Epidermal melanocyte (primary cell): ENCODE measurements around the gene SDK2.

Experiments
- DNase-seq: peaks from one replicate; pipeline ENCODE4 v3.0.0; 2011; ENCODE audit warnings: low spot score; ENCODE audit not compliant: insufficient read length

Gene SDK2

GRCh38 chr17:73541561-73541981 is 102.7 kb downstream of the SDK2 start:
- no peak for DNase-seq

DNA sequence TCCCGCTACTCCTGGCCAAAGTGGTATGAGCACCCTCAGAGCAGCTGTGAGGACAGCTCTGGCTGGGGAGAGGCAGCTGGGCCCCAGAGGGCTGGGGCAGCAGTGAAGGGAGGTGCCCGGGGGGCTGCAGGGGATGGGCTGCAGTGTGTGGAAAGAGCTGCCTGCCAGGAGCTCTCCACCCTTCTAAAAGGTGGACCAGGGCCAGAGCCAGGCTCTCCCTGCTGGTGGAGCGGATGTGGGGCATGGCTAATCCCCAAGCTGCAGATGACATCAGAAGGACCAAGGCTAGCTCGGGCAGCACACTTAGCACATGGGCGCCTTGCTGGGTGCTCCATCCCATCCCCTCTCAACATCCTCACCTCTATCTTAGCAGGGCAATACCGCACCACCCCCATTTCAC is 103.1 kb downstream of the SDK2 start:
- no peak for DNase-seq

- DNase-seq, result no peak
Observed at GRCh38 chr17:73539166-73539565, 105.1 kb downstream of the SDK2 start.

GRCh38 chr17:73538445-73538844 is 105.8 kb downstream of the SDK2 start:
- no peak for DNase-seq

DNA sequence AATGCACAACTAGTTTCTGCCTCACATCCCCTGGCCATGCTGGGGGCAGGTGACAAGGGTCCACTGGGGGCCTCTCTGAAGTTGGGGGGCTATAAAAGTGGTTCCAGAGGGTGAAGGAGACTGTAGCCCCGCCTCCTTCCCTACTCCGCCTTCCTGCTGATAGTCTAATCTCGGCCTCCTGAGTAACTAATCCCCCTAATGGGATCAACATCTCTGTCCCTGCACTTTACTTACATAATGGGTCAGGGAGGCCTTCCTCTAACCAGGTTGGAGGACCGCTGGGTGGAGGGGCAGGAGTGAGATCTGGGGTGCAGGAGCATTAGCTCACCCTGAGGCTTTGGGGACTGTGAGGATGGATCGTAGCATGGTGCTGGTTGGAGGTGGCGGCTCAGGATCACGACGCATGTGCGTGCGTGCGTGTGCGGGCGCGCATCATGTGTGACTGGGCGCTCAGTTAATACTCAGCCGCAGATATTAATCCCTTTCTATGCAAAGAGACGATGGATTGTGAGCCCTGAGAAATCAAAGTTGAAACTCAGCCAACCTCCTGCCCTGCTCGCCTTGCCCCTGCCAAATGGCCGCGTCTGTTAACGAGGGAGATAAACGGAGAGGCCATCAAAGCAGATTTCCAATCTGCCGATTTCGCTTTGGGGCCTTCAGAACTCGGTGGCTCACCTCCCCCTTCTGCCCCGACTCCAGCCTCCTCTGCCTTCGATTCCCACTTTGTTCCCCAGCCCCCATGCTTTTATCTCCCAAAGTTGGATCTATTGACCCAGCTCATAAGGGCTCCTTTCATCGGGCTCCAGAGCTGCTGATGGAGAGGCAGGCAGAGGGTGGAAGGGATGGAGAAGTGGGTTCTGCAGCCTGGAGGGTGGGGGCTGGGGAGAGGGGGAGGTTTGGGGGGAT is 107.3 kb downstream of the SDK2 start:
- no peak for DNase-seq

- no peak for DNase-seq
Observed at GRCh38 chr17:73535746-73536145, 108.5 kb downstream of the SDK2 start.

DNA sequence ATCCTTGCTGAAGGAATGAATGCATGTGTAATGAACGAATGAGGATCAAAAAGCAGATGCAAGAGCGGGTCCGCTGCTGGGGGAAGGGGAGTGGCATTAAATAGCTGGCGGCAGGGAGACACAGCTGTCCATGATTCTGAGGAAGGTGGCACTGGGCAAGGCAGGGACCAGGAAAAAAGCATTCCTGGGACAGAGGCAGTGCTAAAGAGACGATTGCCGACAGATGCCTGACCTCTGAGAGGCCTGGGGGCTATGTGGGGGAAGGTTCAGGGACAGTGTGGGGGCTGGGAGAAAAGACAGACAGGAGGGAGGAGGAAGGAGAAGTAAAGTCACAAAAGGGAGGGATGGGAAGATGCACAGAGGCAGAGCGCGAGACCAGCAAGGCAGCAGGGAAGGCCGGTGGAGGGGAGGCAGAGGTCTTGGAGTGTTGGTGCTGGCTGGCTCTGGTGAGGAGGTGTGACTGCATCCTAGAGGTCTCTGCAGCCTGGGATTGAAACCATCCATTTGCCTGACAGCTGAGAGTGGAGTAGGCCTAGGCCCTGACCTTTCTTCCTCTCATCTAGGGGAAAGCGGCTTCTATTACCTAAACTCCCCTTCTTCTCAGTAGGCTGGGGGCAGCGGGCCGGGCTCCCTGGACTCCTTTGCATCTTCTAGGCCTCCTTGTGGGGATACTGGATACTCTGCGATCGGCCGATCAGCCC is 109.9 kb downstream of the SDK2 start:
- no peak for DNase-seq

GRCh38 chr17:73533781-73534180 is 110.5 kb downstream of the SDK2 start:
- no peak for DNase-seq

DNA sequence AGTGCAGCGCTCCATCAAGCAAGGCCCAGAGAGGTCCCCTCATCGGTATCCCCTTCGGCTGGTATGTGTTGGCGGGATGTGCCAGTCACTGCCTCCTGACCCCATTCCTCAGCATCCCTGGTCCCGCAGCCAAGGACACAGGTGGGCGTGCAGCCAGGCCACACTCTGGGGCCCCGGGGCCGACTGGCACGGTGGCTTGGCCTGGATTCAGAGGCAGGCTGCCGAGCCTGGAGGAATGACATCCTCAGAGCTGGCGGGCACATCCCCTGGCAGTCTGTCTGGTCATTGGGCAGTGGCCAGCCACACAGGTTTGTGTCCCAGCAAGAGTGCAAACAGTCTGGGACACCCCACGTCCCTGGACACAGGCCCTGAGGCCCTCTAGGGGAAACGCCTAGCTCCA is 111.1 kb downstream of the SDK2 start:
- DNase-seq, result no peak

DNA sequence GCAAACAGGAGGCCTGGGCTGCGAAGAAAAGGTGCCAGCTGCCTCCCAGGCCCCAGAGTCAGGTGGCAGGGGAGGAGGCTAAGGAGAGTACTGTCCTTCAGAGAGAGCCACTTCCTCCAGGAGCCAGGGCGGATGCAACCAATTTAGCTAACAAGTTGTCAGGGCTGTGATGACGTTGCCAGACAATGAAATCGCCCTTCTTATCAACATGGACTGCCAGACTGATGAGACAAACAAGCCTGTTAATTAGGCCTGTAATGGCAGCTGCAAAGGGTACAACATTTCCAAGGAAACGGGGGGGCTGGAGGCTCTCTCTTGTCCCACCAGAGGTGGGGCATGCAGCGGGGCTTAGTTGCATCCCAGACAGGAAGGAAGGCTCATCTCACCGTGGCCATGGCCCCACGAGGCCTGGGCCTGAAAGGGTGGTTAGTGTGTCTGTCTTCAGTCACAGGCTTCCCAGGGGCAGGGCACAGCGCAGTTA is 111.8 kb downstream of the SDK2 start:
- no peak for DNase-seq

- DNase-seq, result no peak
Observed at GRCh38 chr17:73531158-73531557, 113.1 kb downstream of the SDK2 start.

DNA sequence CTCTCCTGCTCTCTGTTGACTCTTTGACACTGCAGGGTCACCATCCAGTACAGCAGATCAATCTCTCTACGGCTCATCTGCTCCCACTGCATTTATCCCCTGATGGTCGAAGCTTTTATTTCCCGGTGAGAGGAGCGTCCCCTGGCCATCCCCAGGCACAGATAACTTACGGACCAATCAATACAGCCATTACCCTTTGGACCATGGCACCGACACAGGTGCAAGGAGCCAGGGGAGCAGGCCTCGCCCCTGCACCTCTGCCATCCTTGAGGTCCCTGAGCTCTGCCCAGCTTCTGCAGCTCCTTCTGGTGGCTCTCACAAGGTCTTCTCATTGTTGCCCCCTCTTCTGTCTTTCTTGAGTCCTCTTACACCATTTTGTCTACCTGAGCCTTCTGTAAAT is 115.6 kb downstream of the SDK2 start:
- no peak for DNase-seq

GRCh38 chr17:73526952-73527351 is 117.3 kb downstream of the SDK2 start:
- no peak for DNase-seq

GRCh38 chr17:73524941-73525679 is 119.1 kb downstream of the SDK2 start:
- no peak for DNase-seq

DNA sequence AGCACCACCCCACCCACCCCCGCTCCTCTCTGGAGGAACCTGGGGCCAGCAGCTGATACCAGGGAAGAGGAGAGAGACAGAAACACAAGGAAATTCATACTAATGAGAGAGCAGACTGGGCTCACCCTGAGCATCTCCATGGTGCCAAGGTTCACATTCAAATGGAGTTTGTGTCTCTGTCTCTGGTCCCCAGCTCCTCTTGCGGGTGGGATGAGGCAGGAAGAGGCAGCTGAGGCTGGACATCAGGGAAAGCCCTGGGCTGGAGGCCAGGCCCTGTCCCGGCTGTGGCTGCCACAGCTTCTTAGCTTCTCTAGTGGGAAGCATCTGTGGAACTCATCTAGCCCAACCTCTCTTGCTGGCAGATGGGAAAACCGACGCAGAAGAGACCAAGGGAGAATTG is 121.5 kb downstream of the SDK2 start:
- no peak for DNase-seq

GRCh38 chr17:73522107-73522506 is 122.1 kb downstream of the SDK2 start:
- no peak for DNase-seq

DNA sequence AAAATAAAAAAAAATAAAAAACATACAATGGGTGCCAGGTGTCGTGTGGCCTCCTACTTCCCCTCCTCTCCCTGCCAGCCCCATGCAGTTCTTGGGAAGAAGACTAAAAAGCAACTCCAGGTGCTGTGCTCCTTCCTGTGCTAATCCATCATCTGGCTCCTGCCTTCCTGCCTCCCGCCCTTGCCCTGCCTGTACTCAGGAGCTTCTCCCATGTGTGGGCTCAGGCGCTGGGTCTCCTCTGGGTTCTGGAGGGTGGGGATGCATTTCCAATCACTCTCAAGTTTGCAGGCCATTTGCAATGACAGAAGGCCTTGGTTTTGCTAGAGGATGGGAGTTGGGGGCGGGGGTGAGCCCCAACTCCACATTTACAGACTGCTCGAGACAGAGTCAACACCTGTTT is 122.9 kb downstream of the SDK2 start:
- no peak for DNase-seq

GRCh38 chr17:73520369-73520761 is 123.9 kb downstream of the SDK2 start:
- no peak for DNase-seq

DNA sequence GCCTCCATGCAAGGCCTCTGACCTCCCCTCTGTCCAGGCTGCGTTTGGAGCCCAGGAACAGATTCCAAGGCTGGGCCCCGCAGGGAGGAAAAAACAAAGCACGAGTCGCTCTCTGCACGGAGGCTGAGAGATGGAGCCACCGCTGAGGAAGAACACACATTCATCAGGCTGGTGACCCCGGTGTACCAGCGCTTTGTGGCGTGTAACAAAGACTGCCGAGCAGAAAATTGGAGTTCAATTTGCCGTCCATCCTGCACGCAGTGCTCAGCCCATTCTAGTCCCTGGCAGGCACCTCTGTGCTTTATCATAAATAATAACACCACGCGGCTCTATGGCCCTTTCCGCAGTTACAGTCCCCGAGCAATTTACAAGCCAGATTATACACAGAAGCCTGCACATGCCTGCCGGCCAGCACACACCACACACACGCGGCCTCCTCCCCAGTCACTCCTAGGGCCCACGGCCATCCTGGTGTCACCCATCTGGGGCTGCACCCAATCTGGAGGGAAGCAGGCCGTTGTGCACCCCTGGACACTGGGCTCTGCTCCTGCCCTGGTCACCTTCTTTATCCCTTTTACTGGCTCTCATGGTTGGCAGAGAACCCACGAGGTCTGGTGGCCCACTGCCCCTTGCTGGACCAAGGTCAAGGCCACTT is 124.4 kb downstream of the SDK2 start:
- DNase-seq, result no peak

DNA sequence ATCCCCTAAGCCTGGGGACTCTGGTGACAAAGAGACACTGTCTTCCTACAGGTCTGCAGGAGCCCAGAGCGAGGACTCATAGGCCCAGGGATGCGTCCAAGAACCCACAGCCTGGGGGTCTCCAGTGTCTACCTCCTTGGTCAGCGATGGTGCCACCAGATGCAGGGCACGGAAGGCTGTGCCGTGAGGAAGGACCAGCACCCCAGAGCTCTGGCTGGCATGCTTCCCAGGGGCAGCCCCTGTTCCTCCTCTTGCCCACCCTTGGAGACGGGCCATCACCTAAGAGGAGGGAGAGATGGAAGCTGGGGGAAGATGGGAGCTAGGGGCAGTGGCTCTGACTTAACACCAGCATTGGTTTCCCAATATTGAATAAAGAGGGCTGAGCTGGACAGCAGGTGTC is 125.2 kb downstream of the SDK2 start:
- no peak for DNase-seq

GRCh38 chr17:73516431-73516830 is 127.8 kb downstream of the SDK2 start:
- no peak for DNase-seq
